NCI-H146 treated with DMSO at 0.1 percent for 48 hours (cell line): Measurements from ENCODE around the gene CCDC126.
"Not testable (repeated sequence)": the region's sequence is repeated elsewhere in the genome, so short reads cannot be mapped to it uniquely, and the experiment has no call there.

Source experiments
- DNase-seq: peaks from one replicate; lab custom pipeline; 2025; ENCODE audit not compliant: unreplicated experiment; lab: John Stamatoyannopoulos, UW

The CCDC126 gene

GRCh38 chr7:23622506-23622925 is 25.3 kb downstream of the CCDC126 start:
- no peak for DNase-seq

GRCh38 chr7:23628370-23628769 is 31.2 kb downstream of the CCDC126 start:
- no peak for DNase-seq

GRCh38 chr7:23633417-23633816 is 36.2 kb downstream of the CCDC126 start:
- no peak for DNase-seq

- no peak for DNase-seq
These were observed 48.6 kb downstream of the CCDC126 start for GRCh38 chr7:23645822-23646221.

GRCh38 chr7:23653942-23654341 is 56.8 kb downstream of the CCDC126 start:
- no peak for DNase-seq

- no peak for DNase-seq
These were observed 57.3 kb downstream of the CCDC126 start for GRCh38 chr7:23654508-23654907.

GRCh38 chr7:23655433-23655832 is 58.3 kb downstream of the CCDC126 start:
- no peak for DNase-seq

GRCh38 chr7:23658831-23659427 is 61.7 kb downstream of the CCDC126 start:
- DNase-seq: no peak

GRCh38 chr7:23661385-23661784 is 64.2 kb downstream of the CCDC126 start:
- DNase-seq: no peak

- DNase-seq: no peak
These were observed 65.2 kb downstream of the CCDC126 start for GRCh38 chr7:23662124-23662983.

- no peak for DNase-seq
These were observed 65.8 kb downstream of the CCDC126 start for GRCh38 chr7:23662984-23663313.

GRCh38 chr7:23664122-23664521 is 66.9 kb downstream of the CCDC126 start:
- DNase-seq: no peak

- DNase-seq: no peak
These were observed 74.9 kb downstream of the CCDC126 start for GRCh38 chr7:23672033-23672432.

GRCh38 chr7:23679898-23680413 is 82.8 kb downstream of the CCDC126 start, which contains the start of gene FAM221A:
Gene FAM221A, plus strand, starts transcription at chr7:23680199. Its CDS starts 20 bp downstream, at chr7:23680219.
- DNase-seq: peak; percentile 76

- DNase-seq: peak; percentile 70
These were observed 83.5 kb downstream of the CCDC126 start for GRCh38 chr7:23680414-23681405.

GRCh38 chr7:23684041-23684440 is 86.9 kb downstream of the CCDC126 start:
- DNase-seq: not testable (repeated sequence)

- no peak for DNase-seq
These were observed 88.5 kb downstream of the CCDC126 start for GRCh38 chr7:23685731-23686130.

- no peak for DNase-seq
These were observed 89.8 kb downstream of the CCDC126 start for GRCh38 chr7:23687011-23687410.

GRCh38 chr7:23689165-23689564 is 92.0 kb downstream of the CCDC126 start:
- no peak for DNase-seq

- no peak for DNase-seq
These were observed 94.1 kb downstream of the CCDC126 start for GRCh38 chr7:23691320-23691719.

GRCh38 chr7:23693224-23693623 is 96.0 kb downstream of the CCDC126 start:
- DNase-seq: no peak
